GM19467 (cell line): ENCODE measurements around the gene MRPL37.

Experiments
- ATAC-seq: cut with Tn5 transposase; IDR thresholded peaks from one replicate; pipeline ENCODE4 v1.9.1; 2021; ENCODE audit warnings: mild to moderate bottlenecking, moderate library complexity; ENCODE audit not compliant: unreplicated experiment

The MRPL37 gene

DNA sequence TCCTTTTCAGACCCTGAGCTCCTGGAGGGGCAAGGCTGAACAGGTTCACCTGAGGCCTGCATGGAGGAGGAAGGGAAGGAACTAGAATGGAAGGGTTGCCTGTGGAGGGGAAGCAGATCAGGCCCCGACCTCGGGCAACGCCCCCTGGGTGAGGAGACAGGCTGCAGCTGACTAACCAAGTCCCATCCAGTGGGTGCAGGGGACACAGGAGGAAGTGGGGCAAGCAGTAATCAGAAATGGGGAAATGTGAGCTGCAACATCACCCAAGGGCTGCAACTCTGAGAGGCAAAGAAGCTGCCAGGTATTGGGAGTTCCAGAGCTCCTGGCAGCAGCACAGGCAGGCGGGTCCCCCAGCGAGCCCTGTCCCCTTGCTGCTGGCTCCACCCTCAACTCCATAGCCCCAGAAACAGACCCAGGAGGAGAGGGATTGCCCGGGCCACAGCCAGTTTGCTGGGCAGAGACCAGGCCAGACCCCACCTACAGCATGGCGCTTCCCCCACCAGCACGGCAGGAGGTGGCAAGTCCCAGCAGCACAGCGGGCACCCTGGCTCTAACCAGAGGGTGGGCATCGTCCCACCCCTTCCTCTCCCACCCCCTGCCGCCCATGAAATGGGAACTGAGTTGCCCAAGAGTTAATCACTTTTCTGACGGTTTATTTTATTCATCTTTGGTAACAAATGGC is 38.5 kb downstream of the MRPL37 start:
- no peak for ATAC-seq

DNA sequence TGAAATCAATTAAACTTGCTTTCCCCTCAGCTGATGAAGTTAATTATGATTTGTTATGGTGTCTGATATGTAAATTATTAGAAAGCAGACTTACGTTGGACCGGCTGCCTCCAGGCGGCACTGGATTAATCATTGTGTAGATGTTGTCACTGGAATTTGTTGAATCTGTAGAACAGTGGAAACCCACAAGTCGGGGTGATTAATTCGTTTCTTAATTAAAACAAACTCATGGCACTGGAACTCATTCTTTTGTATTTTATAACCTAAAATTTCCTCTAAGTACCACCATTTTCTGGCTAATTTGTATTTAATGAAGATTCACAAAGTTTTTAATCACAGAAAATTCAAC is 39.0 kb downstream of the MRPL37 start:
- ATAC-seq, result no peak

- no peak for ATAC-seq
These were observed 39.7 kb downstream of the MRPL37 start for GRCh38 chr1:54239631-54240031.

GRCh38 chr1:54240741-54241335 is 40.9 kb downstream of the MRPL37 start:
- ATAC-seq, result no peak

DNA sequence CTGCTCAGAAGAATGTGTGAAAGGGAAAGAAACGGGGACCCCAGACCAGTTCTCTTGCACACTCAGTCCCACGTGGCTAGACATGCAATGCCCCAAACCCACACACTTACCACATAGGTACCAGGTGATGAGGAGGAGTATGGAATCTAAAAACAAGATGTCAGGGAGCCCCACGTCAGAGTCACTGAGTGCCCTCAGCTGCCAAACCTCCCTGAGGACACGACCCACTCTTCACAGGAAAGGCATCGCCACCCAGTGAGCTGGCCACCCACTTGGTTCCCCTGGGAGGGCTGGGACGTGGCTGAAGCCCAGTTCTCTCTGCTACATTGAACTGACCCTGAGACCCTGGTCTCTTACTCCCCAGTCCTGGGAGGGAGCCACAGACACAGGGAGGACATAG is 41.4 kb downstream of the MRPL37 start:
- ATAC-seq, result no peak

DNA sequence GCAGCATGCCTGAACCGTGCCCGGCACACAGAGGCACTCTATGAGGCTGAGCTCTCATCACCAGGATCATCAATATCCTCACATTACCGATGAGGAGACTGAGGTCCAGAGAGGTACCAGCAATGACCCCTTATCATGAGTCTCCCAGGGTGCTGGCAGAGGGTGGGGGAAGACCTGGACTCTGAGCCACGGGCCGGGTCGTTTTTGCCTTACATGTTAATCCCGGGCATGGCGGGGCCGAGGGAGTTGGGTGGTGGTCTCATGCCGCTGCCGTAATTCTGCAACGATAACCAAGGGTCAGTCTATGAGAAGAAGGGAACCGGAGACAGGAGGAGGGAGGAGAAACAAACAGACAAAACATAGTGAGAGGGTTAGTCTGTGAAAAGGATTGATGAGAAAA is 43.1 kb downstream of the MRPL37 start:
- ATAC-seq, result no peak

GRCh38 chr1:54244655-54245054 is 44.7 kb downstream of the MRPL37 start:
- no peak for ATAC-seq

GRCh38 chr1:54245501-54245900 is 45.5 kb downstream of the MRPL37 start:
- no peak for ATAC-seq

DNA sequence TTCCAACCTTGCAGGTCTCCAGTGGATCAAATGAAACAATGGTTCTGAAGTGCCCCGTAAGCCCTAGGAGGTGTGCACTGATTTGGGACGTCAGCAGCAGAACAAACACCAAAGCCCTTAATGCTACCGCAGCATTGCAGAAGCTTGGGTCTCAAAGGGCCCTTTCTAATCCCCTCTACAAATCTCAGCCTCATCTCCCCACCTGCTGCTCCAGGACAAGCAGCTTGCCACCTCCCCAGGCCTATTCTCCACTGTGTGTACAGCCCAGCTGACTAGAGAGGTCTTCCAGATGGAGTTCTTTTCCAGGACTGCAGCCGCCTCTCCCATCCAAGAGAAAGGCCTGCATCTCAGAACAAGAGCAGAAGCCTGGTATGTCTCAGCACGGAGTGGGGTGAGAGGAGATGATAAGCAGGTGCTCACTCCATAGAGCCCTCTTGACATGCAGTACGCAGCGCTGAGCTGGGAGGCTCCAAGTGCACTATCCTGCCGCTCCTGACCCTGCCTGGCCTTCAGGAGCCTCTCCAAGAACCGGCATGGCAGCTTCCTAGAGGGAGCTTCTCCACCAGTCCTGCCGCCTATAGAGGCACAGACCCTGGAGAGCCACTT is 46.3 kb downstream of the MRPL37 start:
- ATAC-seq, result no peak

- no peak for ATAC-seq
These were observed 48.0 kb downstream of the MRPL37 start for GRCh38 chr1:54247863-54248515.

DNA sequence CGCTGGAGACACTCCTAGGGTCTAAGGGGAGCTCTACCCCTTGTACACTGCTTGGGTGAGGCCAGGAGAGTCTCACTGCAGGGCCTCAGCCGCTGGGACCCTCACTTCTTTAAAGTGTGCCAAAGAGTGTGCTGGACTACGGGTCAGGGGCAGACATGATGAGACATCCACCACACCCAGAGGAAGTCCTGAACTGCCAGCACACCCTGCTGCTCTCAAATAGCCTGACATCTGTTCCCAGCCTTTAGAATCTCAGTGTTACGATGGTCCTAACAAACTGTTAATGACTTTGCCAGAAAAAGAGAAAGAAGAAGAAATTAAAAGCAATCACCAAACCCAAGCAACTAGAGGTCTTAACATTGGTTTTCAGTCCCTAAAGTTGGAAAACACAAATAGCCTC is 49.0 kb downstream of the MRPL37 start:
- ATAC-seq, result no peak

DNA sequence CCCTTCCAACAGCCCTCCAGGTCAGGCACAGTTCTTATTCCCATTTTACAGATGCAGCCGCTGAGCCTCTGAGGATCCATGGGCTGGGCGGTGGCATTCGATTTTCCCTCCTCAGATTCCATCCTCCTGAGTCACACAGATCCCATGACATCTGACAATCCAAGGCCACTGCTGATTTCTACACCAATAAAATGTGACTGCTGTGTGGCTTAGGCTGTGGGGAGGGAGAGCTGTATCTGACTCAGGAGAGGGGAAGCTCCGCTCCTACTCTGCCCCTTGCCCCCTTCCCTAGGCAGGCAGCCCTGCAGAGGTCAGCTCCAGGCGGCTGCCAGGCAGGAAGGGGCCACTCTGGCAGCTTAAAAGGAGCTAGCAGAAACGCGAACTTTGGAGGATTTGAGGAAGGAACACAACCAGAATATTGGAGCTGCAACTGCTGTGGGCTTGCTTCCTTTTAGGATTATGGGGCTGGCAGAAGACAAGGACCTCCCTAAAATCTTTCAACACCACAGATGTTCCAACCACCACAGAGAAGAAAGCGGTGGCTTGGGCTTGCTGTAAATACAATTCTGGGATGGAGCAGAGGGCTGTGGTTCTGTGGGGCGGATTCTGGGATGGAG is 50.0 kb downstream of the MRPL37 start:
- no peak for ATAC-seq

- no peak for ATAC-seq
These were observed 50.7 kb downstream of the MRPL37 start for GRCh38 chr1:54250670-54251069.

GRCh38 chr1:54252371-54252936 is 52.5 kb downstream of the MRPL37 start:
- ATAC-seq, result no peak

DNA sequence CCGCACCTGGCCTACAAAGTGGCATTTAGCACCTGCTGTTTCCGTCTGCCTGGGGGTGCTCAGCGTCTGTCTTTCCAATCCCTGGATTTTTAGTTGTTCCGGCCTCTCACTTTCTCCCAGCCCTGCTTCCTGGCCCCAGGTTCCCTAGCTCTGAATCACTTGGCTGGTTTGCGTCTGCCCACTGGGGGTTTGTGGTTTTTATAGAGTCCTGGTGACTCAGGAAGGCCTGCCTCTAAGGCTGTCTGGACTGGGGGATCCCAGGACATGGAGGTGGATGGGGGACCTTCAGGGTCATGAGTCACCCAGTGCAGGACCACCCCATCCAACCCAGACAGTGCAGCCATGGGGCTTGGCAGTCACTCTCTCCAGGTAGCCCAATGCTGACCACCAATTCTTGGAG is 53.5 kb downstream of the MRPL37 start:
- ATAC-seq, result no peak

GRCh38 chr1:54254055-54254454 is 54.1 kb downstream of the MRPL37 start:
- no peak for ATAC-seq

DNA sequence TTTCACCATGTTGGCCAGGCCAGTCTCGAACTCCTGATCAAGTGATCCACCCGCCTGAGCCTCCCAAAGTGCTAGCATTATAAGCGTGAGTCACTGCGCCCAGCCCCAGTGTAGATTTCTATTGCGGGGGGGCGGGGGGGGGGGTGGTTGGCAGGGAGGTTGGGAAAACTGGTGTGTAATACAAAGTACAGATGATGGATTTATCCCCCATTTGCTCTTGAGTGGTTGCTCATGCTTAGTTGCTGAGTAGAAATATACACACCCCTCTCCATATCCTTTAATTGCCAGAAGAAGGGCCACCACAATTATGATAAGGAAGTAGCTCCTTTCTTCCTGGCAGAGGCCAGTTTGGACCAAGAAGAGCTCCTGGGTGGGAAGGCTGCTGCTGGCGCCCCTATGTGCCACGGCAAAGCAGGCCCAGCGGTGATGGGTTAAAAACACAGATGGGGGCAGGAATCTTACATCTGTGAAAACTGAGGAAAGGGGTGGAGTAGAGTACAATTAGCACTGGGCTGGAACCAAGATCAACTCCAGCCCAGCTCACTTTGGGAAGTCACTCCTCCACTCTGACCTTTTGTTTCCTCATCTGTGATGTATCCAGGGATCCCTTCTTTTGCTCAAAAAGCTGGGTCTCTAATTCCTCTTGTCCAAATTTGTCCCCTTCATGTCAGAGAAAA is 55.2 kb downstream of the MRPL37 start:
- ATAC-seq, result no peak

DNA sequence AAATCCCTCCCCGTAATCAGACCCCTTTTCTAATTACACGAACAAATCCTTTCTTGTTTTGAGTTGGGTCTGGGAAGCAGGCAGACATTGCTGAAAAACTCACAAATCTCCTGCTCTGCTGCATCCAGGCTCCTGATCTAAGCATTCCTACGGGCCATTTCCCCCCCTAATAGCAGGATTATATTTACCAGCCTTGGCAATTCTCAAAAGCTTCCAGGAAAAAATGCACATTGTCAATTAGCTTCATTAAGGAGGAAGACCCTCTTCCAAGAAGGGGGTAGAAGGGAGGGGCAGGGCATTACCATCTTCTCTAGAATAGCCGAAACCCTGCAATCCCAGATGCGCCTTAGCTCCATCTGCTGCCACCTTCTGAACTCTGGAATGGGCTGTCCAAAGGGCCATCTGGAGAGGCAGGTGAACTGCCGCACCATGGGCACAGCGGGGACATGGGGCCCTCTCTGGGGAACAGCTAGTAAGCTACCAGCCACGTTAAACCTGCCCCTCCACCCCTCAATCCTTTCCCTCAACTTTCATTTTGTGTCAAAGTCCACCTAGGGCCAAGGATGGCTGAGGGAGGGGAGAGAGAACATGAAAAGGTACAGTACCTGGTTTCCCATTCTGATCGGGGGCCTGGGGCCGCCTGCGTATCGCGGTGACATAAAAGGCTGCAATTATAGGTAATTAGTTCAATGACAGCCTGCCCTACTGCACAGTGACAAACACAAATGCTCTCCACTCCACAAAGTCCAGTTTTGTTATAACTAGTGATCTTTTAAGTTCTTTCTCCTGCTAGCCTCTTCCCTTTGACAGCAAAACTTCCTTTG is 56.8 kb downstream of the MRPL37 start:
- no peak for ATAC-seq

GRCh38 chr1:54257346-54257620 is 57.3 kb downstream of the MRPL37 start:
- ATAC-seq, result no peak

DNA sequence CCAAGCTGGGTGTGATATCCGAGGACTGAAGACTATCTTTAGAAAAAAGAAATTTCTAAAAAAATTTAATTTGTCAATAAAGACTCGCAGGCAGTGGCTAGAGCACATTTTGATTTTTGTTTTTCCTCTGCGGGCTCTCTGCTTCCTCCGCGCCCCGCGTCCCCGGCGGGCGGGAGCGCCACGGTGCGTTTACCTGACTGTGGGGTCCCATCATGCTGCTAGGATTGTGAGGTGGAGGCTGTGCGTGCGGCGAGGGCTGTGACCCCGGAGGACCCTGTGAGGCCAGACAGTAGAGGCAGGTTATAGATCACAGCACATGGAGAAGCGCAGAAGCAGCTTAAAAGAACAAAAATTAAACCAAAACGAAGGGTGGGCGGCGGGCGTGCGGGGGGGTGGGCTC is 57.9 kb downstream of the MRPL37 start:
- ATAC-seq, result no peak
